H9 (cell line): ENCODE measurements around the gene CFDP1. TPM values are rescaled to one million over a fixed set of nuclear protein-coding genes. Genes with fewer than 3 reads are reported as not detected.

ENCODE experiments used
- DNase-seq: peaks from one replicate; pipeline ENCODE4 v3.0.0-alpha.2; 2017
- H2AFZ ChIP-seq: one replicate; pipeline ENCODE4 v1.6.1; 2013; ENCODE audit warnings: mild to moderate bottlenecking, low read length, control low read depth, moderate library complexity
- H2AK5ac ChIP-seq: 2 replicates; pipeline ENCODE4 v1.6.1; 2013; ENCODE audit warnings: low read length, control low read depth, mixed read lengths; ENCODE audit not compliant: insufficient read length
- H2BK120ac ChIP-seq: one replicate; pipeline ENCODE4 v1.6.1; 2013; ENCODE audit warnings: low read depth, mild to moderate bottlenecking, low read length, control low read depth, inconsistent platforms; ENCODE audit not compliant: poor library complexity, severe bottlenecking
- H2BK12ac ChIP-seq: 2 replicates; pipeline ENCODE4 v1.6.1; 2013; ENCODE audit warnings: low read length, control low read depth, mixed read lengths, low read depth; ENCODE audit not compliant: insufficient read length
- H2BK15ac ChIP-seq: 2 replicates; pipeline ENCODE4 v1.6.1; 2013; ENCODE audit warnings: low read depth, low read length, control low read depth
- H2BK20ac ChIP-seq: one replicate; pipeline ENCODE4 v1.6.1; 2013; ENCODE audit warnings: low read depth, mild to moderate bottlenecking, low read length, control low read depth, inconsistent platforms; ENCODE audit not compliant: poor library complexity, severe bottlenecking
- H2BK5ac ChIP-seq: 2 replicates; pipeline ENCODE4 v1.6.1; 2013; ENCODE audit warnings: low read length, control low read depth, mixed read lengths; ENCODE audit not compliant: insufficient read length
- H3K14ac ChIP-seq: 2 replicates; pipeline ENCODE4 v1.6.1; 2013; ENCODE audit warnings: low read length, control low read depth; ENCODE audit not compliant: insufficient read depth
- H3K18ac ChIP-seq: 2 replicates; pipeline ENCODE4 v1.6.1; 2013; ENCODE audit warnings: low read depth, mild to moderate bottlenecking, mixed read lengths, low read length, control low read depth; ENCODE audit not compliant: insufficient read length
- H3K23ac ChIP-seq: 2 replicates; pipeline ENCODE4 v1.6.1; 2013; ENCODE audit warnings: low read length, control low read depth, mixed read lengths, low read depth; ENCODE audit not compliant: insufficient read length
- H3K23me2 ChIP-seq: 2 replicates; pipeline ENCODE4 v1.6.1; 2013; ENCODE audit warnings: low read depth, mild to moderate bottlenecking, mixed read lengths, low read length, control low read depth; ENCODE audit not compliant: insufficient read length, poor library complexity, severe bottlenecking
- H3K27ac ChIP-seq: 2 replicates; pipeline ENCODE4 v1.5.1; 2013; ENCODE audit warnings: low read length, control low read depth, mixed read lengths, low read depth; ENCODE audit not compliant: insufficient read length
- H3K27me3 ChIP-seq: 2 replicates; pipeline ENCODE4 v1.6.1; 2013; ENCODE audit warnings: low read length, control low read depth, inconsistent platforms; ENCODE audit not compliant: insufficient read depth
- H3K4ac ChIP-seq: 2 replicates; pipeline ENCODE4 v1.6.1; 2013; ENCODE audit warnings: low read depth, mild to moderate bottlenecking, control low read depth, inconsistent platforms, low read length, moderate library complexity
- H3K4me1 ChIP-seq: 2 replicates; pipeline ENCODE4 v1.6.1; 2013; ENCODE audit warnings: low read length, control low read depth, inconsistent platforms; ENCODE audit not compliant: insufficient read depth
- H3K4me2 ChIP-seq: 2 replicates; pipeline ENCODE4 v1.6.1; 2013; ENCODE audit warnings: low read length, control low read depth, mixed read lengths; ENCODE audit not compliant: insufficient read length, insufficient read depth
- H3K56ac ChIP-seq: 2 replicates; pipeline ENCODE4 v1.6.1; 2013; ENCODE audit warnings: low read depth, mild to moderate bottlenecking, mixed read lengths, low read length, control low read depth; ENCODE audit not compliant: insufficient read length
- H3K79me1 ChIP-seq: 2 replicates; pipeline ENCODE4 v1.6.1; 2013; ENCODE audit warnings: low read depth, mild to moderate bottlenecking, moderate library complexity, low read length, control low read depth, inconsistent platforms; ENCODE audit not compliant: insufficient read depth, poor library complexity, severe bottlenecking
- H3K79me2 ChIP-seq: 2 replicates; pipeline ENCODE4 v1.6.1; 2013; ENCODE audit warnings: low read length, control low read depth, inconsistent platforms; ENCODE audit not compliant: insufficient read depth
- H3K9ac ChIP-seq: 2 replicates; pipeline ENCODE4 v1.6.1; 2013; ENCODE audit warnings: low read length, control low read depth, mixed read lengths; ENCODE audit not compliant: insufficient read length; ENCODE audit errors: extremely low read depth
- H3K9me3 ChIP-seq: one replicate; pipeline ENCODE4 v1.6.1; 2013; ENCODE audit warnings: low read depth, low read length, inconsistent platforms; ENCODE audit not compliant: control insufficient read depth
- H3T11ph ChIP-seq: one replicate; pipeline ENCODE4 v1.6.1; 2013; ENCODE audit warnings: mild to moderate bottlenecking, low read length, control low read depth, inconsistent platforms
- H4K20me1 ChIP-seq: one replicate; pipeline ENCODE4 v1.6.1; 2013; ENCODE audit not compliant: control insufficient read depth, insufficient read length, insufficient read depth
- H4K5ac ChIP-seq: 2 replicates; pipeline ENCODE4 v1.6.1; 2013; ENCODE audit warnings: low read depth, mild to moderate bottlenecking, mixed read lengths, low read length, control low read depth; ENCODE audit not compliant: insufficient read length
- H4K8ac ChIP-seq: replicated peaks from 2 replicates; pipeline ENCODE4 v1.6.1; 2013; ENCODE audit warnings: low read length, control low read depth, mixed read lengths, low read depth; ENCODE audit not compliant: insufficient read length
- H4K91ac ChIP-seq: 2 replicates; pipeline ENCODE4 v1.6.1; 2013; ENCODE audit warnings: low read depth, mild to moderate bottlenecking, moderate library complexity, mixed read lengths, low read length, control low read depth; ENCODE audit not compliant: insufficient read length
- H3K27ac Mint-ChIP-seq, 3 experiments: 2 replicates in 2 of 3; 3 replicates in 1 of 3; pipeline ENCODE4 v1.8.0; 2020 to 2021; ENCODE audit warnings: mixed read lengths in 3 of 3, mild to moderate bottlenecking in 1 of 3, moderate library complexity in 1 of 3
- H3K27me3 Mint-ChIP-seq: 2 replicates; pipeline ENCODE4 v1.8.0; 2021; ENCODE audit warnings: low read depth, mild to moderate bottlenecking, moderate library complexity, mixed read lengths
- H3K36me3 Mint-ChIP-seq, 3 experiments: 2 replicates in 2 of 3; 3 replicates in 1 of 3; pipeline ENCODE4 v1.8.0; 2020 to 2021; ENCODE audit warnings: low read depth in 3 of 3, mixed read lengths in 3 of 3; ENCODE audit not compliant: insufficient read depth in 1 of 3
- H3K4me1 Mint-ChIP-seq, 2 experiments: 2 replicates each; pipeline ENCODE4 v1.8.0; 2020; ENCODE audit warnings: mixed read lengths in 2 of 2
- H3K4me3 Mint-ChIP-seq, 2 experiments: 2 replicates in 1 of 2; 3 replicates in 1 of 2; pipeline ENCODE4 v1.8.0; 2020 to 2021; ENCODE audit warnings: mild to moderate bottlenecking in 2 of 2, mixed read lengths in 2 of 2, moderate library complexity in 1 of 2
- H3K9me3 Mint-ChIP-seq, 2 experiments: 2 replicates in 1 of 2; 3 replicates in 1 of 2; pipeline ENCODE4 v1.8.0; 2020; ENCODE audit warnings: mild to moderate bottlenecking in 2 of 2, mixed read lengths in 2 of 2, moderate library complexity in 1 of 2
- CTCF ChIP-seq: fragments of 200-600 bp; sonication (generic); conservative IDR thresholded peaks from 3 replicates; pipeline ENCODE4 v1.8.0; 2021; ENCODE audit warnings: antibody characterized with exemption, mild to moderate bottlenecking
- whole genome bisulfite sequencing: extraction: QIAGEN DNeasy Blood & Tissue Kit; methylation state at CpG from one replicate; pipeline ENCODE4 v1.1.7; 2013; ENCODE audit warnings: missing lambda C conversion rate, low lambda C conversion rate, mixed read lengths; ENCODE audit not compliant: insufficient read length; ENCODE audit errors: extremely low coverage; 5-methylcytosine and 5-hydroxymethylcytosine counted together
- total RNA-seq: library from RNA; stranded (reverse); gene quantifications from 2 replicates; pipeline ENCODE4 v1.2.1, GENCODE V29; 2021

CFDP1 gene
- total RNA-seq, 1 experiment from 2014 or later, result 89.2 TPM

DNA sequence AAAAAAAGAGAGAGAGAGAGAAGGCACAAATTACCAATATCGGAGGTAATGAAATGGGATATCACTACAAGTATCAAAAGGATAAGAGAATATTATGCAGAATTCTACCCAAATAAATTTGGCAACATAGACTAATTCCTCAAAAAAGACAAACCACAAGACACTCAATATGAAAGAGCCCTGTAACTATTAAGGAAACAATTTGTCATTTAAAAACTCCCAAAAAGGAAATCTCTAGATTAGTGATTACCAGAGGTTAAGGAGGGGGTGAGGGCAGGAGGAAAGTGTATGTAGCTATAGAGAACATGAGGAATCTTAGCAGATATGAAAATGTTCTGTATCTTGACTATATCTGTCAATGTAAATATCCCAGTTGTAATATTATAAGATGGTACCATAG is 54.0 kb downstream of the CFDP1 start:
- Histone ChIP-seq H3K23ac (no peak overlapping the region), H4K20me1 (no peaks in the 10 kb centered on the region), H4K91ac (no peak overlapping the region), H2BK5ac (no peak overlapping the region), H3K14ac (no peak overlapping the region), H3K4ac (no peak overlapping the region), H2AK5ac (no peak overlapping the region), H3K9ac (no peak overlapping the region), H2BK120ac (no peak overlapping the region), H3K27me3 (no peaks in the 10 kb centered on the region), H2BK15ac (no peak overlapping the region), H3K79me2 (no peaks in the 10 kb centered on the region), H3K4me2 (no peak overlapping the region), H2BK20ac (no peak overlapping the region), H3K9me3 (no peaks in the 10 kb centered on the region), H4K8ac (no peak overlapping the region), H3K27ac (no peak overlapping the region), H4K5ac (no peak overlapping the region), H3T11ph (no peak overlapping the region), H2AFZ (no peak overlapping the region), H3K18ac (no peak overlapping the region), H3K4me1 (no peaks in the 10 kb centered on the region), H3K79me1 (no peaks in the 10 kb centered on the region), H2BK12ac (no peak overlapping the region), H3K56ac (no peak overlapping the region), H3K23me2 (no peaks in the 10 kb centered on the region)
- peaks cover 19 to 20% of the 10 kb centered on the region in 2 experiments for H3K4me1 Mint-ChIP-seq
- H3K9me3 Mint-ChIP-seq, result no peaks in the 10 kb centered on the region
- H3K27me3 Mint-ChIP-seq, result no peaks in the 10 kb centered on the region
- no peak for DNase-seq
- H3K27ac Mint-ChIP-seq, result no peak overlapping the region
- no CpG with 5 or more reads among the region's 1 CpG for WGBS
- H3K36me3 Mint-ChIP-seq, result peaks cover 0 to 22% (median 15%) of the 10 kb centered on the region in 3 experiments; a peak in 6 of 7 replicates
- TF ChIP-seq CTCF, result no peak
- H3K4me3 Mint-ChIP-seq, result no peak overlapping the region
